Measurements from ENCODE around the gene HDAC4.

Gene HDAC4

DNA sequence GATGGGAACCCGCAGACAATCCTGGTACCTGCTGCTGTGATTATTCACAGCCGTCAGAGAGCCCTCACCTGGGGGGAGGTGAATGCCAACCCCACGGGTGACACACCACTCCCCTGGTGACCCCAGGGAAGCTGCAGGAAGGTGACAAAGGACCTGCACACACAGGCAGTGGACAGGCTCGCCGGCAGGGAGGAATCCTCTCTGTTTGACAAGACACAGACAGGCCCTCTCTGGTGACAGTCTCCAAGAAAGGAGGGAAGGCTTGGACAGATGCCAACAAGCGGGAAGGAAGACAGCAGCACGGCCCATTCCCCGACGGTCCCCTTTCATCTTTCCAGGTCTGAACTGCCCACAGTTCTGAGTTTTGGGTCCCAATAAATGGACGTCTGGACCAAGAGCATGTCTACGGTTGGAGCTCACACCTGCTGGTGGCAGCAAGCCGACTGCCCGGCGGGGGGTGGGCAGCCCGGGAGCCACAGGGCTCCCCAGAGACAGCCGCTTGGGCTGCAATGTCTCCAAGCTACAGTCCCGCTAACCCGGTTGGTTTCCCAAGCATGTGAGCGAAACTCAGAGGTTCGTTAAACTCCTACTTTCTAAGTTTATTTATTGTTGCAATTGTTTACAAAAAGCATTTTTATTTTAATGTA lies 31.8 kb downstream of the HDAC4 start:
- DNase-seq (ENCODE audit: low spot score): no peak

DNA sequence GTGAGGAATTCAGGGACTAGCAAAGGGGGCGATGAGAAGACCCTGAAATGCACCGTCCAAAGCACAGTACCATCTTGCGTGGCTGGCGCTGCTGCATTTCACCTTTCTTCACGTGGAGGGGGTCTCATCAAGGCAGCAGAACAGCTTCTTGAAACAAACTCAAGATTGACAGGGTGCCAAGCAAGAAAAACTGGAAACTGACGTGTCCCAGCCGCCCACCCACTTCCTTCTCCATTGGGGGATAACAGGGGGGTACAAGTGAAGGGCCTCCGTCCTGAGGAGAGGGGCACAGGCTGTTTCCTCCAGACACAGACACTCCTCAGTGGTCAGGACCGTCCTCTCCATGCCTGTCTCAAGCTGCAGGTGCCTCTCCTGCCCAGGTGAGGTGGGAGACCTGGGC lies 32.5 kb downstream of the HDAC4 start:
- DNase-seq (ENCODE audit: low spot score): no peak

DNA sequence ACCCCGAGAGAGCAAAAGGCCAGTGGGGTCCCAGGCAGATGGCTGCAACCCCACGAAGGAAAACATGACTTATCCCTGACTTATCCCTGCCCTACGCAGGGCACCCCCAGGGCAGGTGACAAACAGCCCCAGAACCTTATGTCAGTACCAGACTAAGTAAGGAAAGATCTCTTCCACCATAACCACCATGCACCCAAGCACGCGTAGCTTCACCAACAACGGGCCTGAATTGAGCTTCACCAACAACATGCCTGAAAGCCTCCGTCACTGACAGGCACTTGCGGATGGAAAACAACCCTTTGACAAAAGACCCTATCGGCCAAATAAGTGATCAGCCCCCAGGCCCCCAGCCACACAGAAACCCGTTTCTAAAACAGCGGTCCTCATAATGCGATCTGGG lies 34.1 kb downstream of the HDAC4 start:
- DNase-seq (ENCODE audit: low spot score): no peak

DNA sequence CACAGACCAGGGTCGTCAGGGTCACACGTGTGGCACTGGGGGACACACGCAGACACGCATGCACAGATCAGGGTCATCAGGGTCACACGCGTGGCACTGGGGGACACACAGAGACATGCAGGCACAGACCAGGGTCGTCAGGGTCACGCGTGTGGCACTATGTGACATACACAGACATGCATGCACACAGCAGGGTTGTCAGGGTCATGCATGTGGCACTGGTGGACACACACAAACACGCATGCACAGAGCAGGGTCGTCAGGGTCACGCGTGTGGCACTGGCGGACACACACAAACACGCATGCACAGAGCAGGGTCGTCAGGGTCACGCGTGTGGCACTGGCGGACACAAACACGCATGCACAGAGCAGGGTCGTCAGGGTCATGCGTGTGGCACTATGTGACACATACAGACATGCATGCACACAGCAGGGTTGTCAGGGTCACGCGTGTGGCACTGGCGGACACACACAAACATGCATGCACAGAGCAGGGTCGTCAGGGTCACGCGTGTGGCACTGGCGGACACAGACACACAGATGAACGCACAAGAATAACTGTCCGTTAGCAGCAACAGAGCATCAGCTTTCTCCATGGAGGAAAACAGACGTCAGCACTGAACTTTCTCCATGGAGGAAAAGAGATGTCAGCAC lies 34.9 kb downstream of the HDAC4 start:
- DNase-seq (ENCODE audit: low spot score): no peak

DNA sequence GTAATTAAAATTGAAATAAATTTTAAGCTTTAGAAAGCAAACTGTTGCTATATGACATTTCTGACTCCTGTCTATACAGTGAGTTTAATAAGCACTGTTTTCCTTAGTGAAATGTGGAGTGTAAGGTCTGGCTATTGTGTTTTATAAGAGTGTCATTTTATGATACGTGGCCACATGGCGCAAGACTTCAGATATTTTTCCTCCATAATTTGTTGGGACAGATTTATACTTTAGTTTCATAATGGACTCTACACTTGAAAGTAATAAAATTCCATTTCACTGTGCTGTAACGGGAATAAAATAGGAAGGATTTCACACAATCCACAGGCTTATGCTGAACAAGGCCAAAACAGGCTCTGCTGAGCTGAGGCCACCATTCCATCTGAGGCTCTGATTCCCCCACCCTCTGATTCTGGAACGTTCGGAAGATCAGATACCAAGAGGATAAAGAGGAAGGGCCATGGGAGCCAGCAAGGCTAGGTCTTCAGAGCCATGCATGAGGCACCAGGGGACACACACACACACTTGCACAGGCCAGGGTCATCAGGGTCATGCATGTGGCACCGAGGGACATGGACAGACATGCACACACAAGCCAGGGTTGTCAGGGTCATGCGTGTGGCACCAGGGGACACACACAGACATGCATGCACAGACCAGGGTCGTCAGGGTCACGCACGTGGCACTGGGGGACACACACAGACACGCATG lies 35.6 kb downstream of the HDAC4 start:
- no peak for DNase-seq (ENCODE audit: low spot score)

DNA sequence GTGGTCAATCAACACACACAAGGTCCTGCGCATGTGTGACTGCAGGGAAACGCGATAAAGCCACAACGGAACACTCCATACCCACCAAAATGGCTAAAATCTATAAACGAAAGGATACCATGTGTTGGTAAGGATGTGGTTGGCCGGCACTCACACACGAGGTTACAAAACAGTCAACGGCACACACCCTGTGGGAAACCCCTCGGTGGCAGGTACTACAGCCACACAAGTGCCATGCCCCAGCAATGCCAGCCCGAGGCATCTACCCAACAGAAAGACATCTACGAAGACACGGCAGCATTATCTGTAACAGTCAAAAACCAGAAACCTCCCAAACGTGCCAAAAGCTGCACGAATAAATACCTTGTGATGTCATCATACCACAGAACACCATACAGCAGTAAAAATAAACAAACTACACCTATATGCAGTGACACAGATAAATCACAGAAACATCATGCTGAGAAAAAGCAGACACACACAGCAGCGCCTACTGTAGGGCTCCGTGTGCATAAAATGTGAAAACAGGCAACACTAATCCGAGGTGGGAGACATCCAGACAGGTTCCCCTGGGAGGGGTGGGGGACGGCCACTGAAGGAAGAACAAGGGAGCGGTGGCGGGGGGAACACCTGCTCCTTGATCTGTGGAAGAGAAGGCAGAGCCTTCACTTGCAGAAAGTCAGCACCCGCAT lies 36.7 kb downstream of the HDAC4 start:
- peak; percentile 28 for DNase-seq (ENCODE audit: low spot score)

DNA sequence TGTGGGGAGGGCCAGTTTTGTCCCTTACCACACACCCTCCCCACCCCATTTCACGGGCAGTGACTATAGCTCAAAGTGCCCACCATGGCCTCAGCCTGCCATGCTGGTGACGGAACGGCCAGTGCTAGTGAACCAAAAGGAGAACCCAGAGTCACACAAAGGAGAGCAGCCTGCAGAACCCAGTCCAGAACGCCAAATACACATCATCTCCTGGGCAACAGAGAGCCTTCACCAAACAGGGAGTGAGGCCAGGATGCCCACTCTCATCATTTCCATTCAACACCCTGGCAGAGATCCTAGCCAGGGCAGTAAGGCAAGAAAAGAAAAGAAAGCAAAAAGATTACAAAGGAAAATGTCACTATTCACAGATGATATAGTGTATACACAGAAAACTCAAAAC lies 38.3 kb downstream of the HDAC4 start:
- DNase-seq (ENCODE audit: low spot score): no peak

DNA sequence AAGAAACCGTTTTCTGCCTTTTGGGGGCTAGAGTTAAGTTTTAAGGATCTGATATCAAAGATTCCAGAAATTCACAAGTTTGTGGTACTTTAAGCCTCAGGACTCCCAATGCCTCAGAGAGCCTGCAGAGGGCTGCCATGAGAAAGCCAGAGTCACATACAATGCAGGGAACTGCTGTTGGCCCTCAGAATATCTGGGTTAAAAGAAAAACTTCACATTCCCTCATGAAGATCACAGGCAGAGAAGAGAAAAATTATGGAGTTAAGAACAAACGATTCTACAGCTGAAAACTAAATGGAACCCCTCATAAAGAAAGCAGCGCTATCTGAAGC lies 39.5 kb downstream of the HDAC4 start:
- no peak for DNase-seq (ENCODE audit: low spot score)

DNA sequence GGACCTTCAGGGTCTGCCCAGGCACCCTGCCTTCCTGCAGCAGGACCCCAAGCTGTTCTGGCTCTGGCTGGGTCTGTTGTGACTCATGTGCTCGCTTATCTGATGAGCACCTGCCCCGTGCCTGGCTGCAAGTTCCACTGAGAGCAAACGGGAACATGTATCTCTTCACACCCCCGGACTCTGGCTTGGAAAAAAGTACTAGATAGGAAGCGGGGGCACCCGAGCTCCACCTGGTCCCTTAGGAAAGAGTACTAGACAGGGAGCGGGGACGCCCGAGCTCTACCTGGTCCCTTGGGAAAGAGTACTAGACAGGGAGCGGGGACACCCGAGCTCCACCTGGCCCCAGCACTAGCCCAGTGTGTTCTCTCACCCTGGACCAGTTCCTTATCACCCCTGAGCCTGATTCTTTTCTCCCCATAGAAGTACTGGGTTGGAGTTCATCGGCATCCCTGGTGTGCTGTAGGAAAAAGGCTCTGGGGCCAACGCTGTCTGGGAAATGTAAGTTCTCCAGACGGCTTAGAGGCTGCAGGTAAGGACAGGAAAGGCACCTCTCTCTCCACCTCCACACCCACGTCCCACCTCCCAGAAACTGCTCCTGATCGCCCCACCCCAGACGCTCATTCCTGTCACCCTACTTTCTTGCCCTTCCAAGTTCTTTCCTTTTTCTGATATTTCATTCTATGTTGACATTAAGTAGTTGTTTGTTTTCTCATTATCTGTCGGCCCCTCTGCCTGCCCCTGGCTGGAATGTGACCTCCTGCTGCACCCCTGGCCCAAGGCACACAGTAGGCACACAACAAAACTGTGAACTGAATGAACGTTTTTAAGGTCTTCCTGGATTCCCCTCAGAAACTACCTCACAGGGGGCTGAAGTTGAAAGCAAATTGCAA lies 40.2 kb downstream of the HDAC4 start:
- no peak for DNase-seq (ENCODE audit: low spot score)

DNA sequence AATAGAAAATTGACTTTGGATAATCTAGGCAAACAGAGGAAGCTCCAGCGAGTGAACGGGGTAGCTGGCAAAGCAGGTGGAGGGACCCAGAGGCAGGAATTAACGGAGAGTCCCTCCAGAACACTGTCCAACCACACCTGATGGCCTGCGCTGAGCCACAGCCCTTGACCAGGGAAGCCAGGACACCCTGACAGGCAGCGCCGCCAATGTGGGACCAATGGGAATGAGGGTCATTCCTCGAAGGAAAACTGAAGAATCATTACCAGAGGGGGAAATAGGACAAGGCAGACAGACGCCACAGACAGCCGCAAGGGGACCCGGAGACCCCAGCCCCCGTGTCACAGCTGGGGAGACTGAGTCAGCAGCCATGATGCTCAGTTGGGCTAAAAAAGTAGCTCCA lies 40.8 kb downstream of the HDAC4 start:
- no peak for DNase-seq (ENCODE audit: low spot score)

DNA sequence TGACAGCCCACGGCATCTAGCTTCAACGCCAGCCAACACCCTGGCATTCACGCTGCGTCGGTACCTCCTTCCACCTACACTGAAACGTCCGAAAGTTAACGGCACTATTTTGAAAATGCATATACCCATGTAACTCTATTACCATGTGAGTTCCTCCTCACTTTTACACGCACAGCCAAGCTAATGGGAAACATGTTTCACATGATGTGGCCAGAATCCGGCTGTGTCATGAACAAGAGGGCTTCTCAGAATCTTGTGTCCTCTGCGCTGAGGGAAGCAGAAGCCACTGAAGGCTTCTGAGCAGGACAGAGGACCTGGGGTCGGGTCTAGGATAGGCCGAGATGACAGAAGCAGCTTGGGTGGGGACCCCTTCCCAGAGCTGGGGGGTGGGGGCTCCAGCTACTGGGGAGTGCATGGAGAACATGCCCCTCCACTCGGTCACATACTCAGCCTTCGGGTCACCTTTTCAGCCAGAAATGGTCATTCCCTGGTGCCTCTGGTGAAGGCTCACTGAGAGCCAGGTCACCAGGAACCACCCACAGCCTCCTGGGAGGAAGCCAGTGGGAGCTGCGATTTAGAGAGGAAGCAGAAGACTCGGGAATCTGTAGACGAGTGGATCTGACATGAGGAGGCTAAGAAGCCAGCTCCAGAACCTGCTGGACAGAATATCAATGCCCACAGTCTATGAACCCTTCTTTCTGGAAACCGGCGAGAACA lies 41.5 kb downstream of the HDAC4 start:
- DNase-seq (ENCODE audit: low spot score): no peak

DNA sequence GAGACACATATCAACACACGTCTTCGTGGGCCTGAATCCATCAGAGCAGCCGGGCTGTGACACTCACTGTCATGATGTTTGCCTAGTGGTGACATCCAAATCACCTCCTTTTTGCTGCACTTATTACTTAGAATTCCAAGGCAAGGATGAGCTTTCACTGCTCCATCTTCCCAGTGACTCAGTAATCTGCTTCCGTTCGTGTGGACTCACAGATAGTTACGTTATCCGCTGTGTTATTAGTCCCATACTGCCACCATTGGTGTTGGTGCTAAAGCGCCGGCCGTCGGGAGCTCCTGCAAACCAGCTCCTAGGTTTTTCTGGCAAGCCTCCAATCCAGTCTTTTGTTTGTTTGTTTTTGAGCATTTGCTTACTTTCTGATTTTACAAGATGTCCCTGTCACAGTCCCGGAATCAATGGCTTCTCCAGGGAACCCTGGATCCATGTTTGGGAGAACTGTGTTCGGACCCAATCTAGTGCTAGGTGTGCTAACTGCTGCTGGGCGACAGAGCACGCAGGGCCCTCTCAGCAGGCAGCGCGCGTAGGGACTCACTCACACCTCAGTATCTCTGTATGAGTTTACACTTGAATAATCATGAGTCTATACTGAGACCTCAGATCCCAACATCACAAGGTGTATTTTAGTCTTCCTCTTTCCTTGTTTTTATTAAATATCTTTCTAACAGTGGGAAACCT lies 42.6 kb downstream of the HDAC4 start:
- no peak for DNase-seq (ENCODE audit: low spot score)

DNA sequence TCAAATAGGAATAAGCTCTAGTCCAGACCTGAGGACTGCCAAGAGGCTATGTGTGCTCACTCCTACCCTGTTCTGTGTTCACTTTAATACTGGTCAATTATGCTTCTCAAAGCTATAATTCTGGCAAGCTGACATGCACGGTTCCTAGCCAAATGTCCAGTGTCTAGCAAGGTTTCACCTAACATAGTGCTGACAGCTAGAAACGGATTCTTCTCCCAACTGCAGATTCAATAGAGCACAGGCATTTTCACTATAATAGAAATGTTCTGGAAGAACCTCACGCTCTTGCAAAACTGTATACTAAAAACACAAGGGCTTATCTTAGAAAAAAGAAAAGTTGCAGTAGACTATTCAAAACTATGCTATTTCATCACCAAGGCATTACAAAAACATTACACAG lies 45.1 kb downstream of the HDAC4 start:
- DNase-seq (ENCODE audit: low spot score): no peak

DNA sequence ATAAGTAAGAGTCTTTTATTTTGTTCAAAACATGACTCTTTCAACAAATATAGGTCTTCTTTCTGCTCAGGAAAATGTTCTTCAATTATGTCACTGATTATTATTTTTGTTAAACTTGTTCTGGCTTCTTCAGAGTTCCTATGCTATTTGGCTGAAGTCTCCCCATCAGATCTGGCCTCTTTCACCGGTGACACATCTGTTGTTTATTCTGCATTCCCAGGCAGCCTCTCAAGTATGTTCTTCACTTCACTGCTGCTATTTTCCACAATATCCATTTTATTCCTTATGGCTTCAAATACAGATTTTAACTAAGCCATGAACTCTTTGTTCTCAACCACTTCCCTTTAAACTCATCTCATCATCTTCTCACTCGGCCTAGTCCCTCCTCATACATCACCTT lies 45.7 kb downstream of the HDAC4 start:
- DNase-seq (ENCODE audit: low spot score): no peak

DNA sequence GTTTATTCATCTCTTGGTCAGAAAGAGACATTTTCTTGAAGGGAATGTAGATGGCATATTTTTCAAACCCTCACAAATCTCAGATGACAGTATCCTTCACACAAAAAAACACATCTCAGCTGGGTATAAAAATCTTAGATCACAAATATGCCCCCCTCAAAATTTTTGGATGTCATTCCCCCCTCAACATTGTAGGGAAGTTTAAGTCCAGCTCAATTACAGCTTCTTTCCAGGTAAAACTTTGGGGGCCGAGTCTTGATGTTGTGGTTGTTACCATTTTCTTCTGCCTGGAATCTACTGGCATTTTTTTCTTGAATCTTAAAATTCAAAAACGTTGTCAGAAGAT lies 46.1 kb downstream of the HDAC4 start:
- no peak for DNase-seq (ENCODE audit: low spot score)

DNA sequence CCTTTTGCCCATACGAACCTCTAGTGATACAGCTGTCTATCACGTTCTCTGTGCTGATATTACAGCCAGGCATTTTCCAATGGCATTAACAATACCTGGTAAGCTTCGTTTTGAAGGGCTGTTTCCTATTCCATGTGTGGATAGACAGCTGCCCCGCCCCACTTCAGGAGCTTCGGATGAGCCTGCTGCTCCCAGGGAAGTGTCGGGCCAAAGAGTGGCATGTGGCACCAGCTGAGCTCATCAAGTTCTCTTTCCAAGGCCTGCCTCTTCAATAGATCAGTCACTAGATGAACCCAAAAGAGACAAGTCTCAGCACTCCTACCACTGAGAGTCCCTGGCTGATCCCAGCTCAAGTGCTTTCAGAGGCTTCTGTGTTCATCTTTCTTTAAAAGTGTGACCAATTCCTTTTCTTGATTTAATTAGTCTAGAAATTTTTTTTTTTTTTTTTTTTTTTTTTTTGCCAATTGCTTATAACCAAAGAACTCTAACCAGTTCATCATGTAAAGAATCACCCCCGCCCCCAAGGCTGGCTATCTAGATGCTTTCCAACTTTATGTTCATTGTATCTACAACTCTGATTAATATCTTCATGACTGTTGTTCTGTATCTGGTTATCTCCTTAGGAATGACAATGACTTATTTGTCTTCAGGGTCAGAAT lies 46.6 kb downstream of the HDAC4 start:
- no peak for DNase-seq (ENCODE audit: low spot score)

DNA sequence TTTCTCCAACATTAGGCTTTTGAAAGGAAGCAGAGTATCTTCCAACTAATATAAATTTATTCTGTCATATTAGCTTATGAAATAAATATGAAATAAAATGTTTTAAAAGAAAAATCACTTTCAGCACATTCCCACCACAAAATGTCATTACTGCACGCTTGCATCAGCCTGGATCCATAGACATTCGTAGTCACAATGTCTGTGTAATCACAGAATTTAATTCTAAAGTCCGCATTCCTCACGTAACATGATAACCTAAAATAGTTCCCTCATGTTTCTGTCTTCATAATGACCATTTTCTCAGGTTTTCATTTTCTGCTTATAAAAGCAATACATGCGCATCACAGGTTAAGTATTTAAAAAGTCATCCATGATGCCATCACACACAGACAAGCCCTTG lies 47.1 kb downstream of the HDAC4 start:
- DNase-seq (ENCODE audit: low spot score): no peak

DNA sequence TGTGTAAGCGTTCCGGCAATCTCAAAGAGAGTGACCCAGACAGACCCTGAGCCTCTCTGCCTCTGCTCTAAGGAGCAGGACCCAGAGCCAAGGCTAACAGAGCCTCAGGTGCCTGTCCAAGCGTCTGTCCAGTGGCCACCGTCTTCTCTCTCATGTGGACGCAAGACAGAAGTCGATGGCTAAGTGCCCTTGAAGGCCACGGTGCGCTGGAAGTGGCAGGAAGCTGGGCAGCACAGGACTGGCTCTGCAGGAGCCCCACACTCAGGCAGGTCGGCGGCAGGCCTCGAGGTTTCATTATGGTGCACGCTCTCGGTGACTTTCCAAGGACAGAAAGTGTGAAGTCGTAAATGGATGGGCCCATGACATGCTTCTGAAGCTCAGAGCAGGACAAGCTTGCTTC lies 49.1 kb downstream of the HDAC4 start:
- no peak for DNase-seq (ENCODE audit: low spot score)

DNA sequence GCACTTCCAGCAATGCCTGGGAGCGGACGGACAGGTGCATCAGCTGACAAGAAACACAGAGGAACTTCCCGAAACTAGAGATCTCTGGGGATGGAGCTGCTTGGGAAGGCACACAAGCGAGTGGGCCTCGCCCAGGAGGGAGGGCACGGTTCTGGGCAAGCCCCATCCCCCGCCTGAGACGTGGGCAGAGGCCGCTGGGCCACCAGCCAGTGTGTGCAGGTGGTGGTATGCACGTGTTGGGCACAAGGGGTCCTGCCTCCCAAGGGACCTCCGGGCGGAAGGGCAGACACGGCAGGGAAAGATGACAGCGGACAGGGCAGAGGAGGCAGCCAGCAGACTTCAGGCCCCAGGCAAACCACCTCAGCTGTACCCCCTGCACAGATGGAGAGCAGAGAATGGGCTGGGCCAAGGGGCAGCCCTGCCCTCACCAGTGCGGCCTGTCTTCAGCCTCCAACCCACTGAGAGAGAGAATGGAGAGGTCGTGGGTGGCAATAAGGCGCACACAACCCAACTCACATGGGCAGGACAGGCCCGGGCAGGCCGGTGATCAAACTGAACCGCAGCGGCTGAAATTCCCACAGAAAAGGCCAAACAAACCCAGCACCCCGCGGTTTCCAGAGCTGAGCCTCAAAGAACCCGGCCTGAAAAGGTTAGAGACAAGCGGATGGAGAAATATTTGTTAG lies 51.2 kb downstream of the HDAC4 start:
- no peak for DNase-seq (ENCODE audit: low spot score)

Measured in activated CD4-positive, alpha-beta T cell treated with anti-CD3 and anti-CD28 coated beads, Interleukin-2, Interleukin-4, amounts not matched to agents 100 ng/mL and 50 ng/mL, durations not matched to agents 16 hours and 8 hours (primary cell).